Stimulated activated CD8-positive, alpha-beta memory T cell treated with anti-CD3 and anti-CD28 coated beads, Interleukin-2, amount 100 ng/mL, for 48 hours (primary cell): ENCODE results near the gene RNASE13.
"Not testable (repeated sequence)": the region's sequence is repeated elsewhere in the genome, so short reads cannot be mapped to it uniquely, and the experiment has no call there.

Experiments used
- DNase-seq, 2 donors: peaks; one replicate each; pipeline ENCODE4 v3.0.0-alpha.2; 2020; ENCODE audit warnings: low read depth in 2 of 2

Gene RNASE13

GRCh38 chr14:21041676-21042433 is 7.2 kb upstream of the RNASE13 start, which contains the start of gene RNASE7:
TSS of gene RNASE7 (plus strand) at chr14:21042362. CDS start at chr14:21042993, 631 bp downstream.
- no peak for DNase-seq

GRCh38 chr14:21040941-21041340 is 6.3 kb upstream of the RNASE13 start:
- not testable (repeated sequence) for DNase-seq

GRCh38 chr14:21040370-21040925 is 5.8 kb upstream of the RNASE13 start:
- DNase-seq, result no peak

- no peak for DNase-seq
Observed at GRCh38 chr14:21039585-21040369, 5.2 kb upstream of the RNASE13 start.

GRCh38 chr14:21038441-21039422 is 4.1 kb upstream of the RNASE13 start:
- no peak for DNase-seq

- DNase-seq, result no peak
Observed at GRCh38 chr14:21037156-21037555, 2.5 kb upstream of the RNASE13 start.

GRCh38 chr14:21036751-21037150 is 2.1 kb upstream of the RNASE13 start:
- DNase-seq, result no peak

- no peak for DNase-seq
Observed at GRCh38 chr14:21033133-21033698, 1.4 kb downstream of the RNASE13 start.

- no peak for DNase-seq
Observed at GRCh38 chr14:21032326-21033132, 2.1 kb downstream of the RNASE13 start.

- no peak for DNase-seq
Observed at GRCh38 chr14:21030531-21030930, 4.1 kb downstream of the RNASE13 start.

GRCh38 chr14:21029917-21030316 is 4.7 kb downstream of the RNASE13 start, which contains the start of gene TPPP2:
TSS of gene TPPP2 (plus strand) at chr14:21030217. CDS start at chr14:21030582, 365 bp downstream.
- no peak for DNase-seq

- DNase-seq, result no peak
Observed at GRCh38 chr14:21026988-21027315, 7.7 kb downstream of the RNASE13 start.

GRCh38 chr14:21026274-21026987 is 8.2 kb downstream of the RNASE13 start:
- DNase-seq, result no peak

GRCh38 chr14:21025371-21026273 is 9.0 kb downstream of the RNASE13 start:
- no peak for DNase-seq

GRCh38 chr14:21024585-21025370 is 9.8 kb downstream of the RNASE13 start, which contains the start of gene NDRG2:
TSS of gene NDRG2 (minus strand) at chr14:21025061. CDS start at chr14:21023315, 1,746 bp downstream.
- peak; percentile 47 to 57 for DNase-seq

- DNase-seq, result no peak
Observed at GRCh38 chr14:21023817-21024584, 10.6 kb downstream of the RNASE13 start.

- DNase-seq, result no peak
Observed at GRCh38 chr14:21023174-21023573, 11.4 kb downstream of the RNASE13 start.
